A549 treated with CpdA at 1 μM for 4 hours (cell line): ENCODE data around the gene HEATR5B. TPM values are rescaled to one million over a fixed set of nuclear protein-coding genes. Genes with fewer than 3 reads are reported as not detected.

Experiments used
- total RNA-seq: library from RNA; stranded (reverse); fragments of 200-300 nt; extraction: Qiagen RNA extraction; gene quantifications from 5 replicates; pipeline ENCODE4 v1.2.3, GENCODE V29; 2022; ENCODE audit warnings: low read depth

Gene HEATR5B
- total RNA-seq: 6.2 to 8.0 TPM (median 7.0 TPM) in 5 replicates

GRCh38 chr2:37083873-37084794, at the start of gene HEATR5B, which contains the start of gene GPATCH11:
Gene HEATR5B, minus strand, starts transcription at chr2:37084372. Its CDS starts 958 bp downstream, at chr2:37083414.
Gene GPATCH11, plus strand, starts transcription at chr2:37084518. Its CDS starts 3,864 bp downstream, at chr2:37088382.

GRCh38 chr2:36966370-36967235, 117.6 kb downstream of the HEATR5B start, which contains the start of gene STRN:
Gene STRN, minus strand, starts transcription at chr2:36966536. Its CDS starts 73 bp downstream, at chr2:36966463.

Other genes starting within 250 kb of the HEATR5B start
- gene STRN, start 117.8 kb downstream of the HEATR5B start, total RNA-seq: 12.1 to 18.5 TPM (median 17.3 TPM) in 5 replicates
- gene GPATCH11, start 146 bp upstream of the HEATR5B start, total RNA-seq: 9.1 to 13.1 TPM (median 10.0 TPM) in 5 replicates
- gene EIF2AK2, start 72.6 kb upstream of the HEATR5B start, total RNA-seq: 18.9 to 35.6 TPM (median 26.0 TPM) in 5 replicates
- not detected in 5 replicates for gene SULT6B1, start 104.3 kb upstream of the HEATR5B start, total RNA-seq
- 39.5 to 52.7 TPM (median 43.0 TPM) in 5 replicates for gene CEBPZOS, start 112.1 kb upstream of the HEATR5B start, total RNA-seq
- gene CEBPZ, start 147.2 kb upstream of the HEATR5B start, total RNA-seq: 71.7 to 94.1 TPM (median 82.7 TPM) in 5 replicates
- 19.4 to 22.0 TPM (median 21.6 TPM) in 5 replicates for gene NDUFAF7, start 147.3 kb upstream of the HEATR5B start, total RNA-seq
- gene PRKD3, start 240.5 kb upstream of the HEATR5B start, total RNA-seq: 9.5 to 13.6 TPM (median 12.6 TPM) in 5 replicates